ENCODE data around the gene EIF3K. TPM values are rescaled to one million over a fixed set of nuclear protein-coding genes. Genes with fewer than 3 reads are reported as not detected.

Gene EIF3K
- total and polyA plus RNA-seq, 2 of the 8 experiments (the other 6 are each of a cell fraction or from before 2014, with no cell fraction given), result 329 to 937 TPM

- H4K20me1 ChIP-seq (replicated peaks in 1 of 2; ENCODE audit: control insufficient read depth in 1 of 2, insufficient read depth in 2 of 2, low read length in 2 of 2), result peaks cover 2 to 22% of the 10 kb centered on the region in 2 experiments
- H3K9ac ChIP-seq (replicated peaks in 1 of 4; ENCODE audit: extremely low read depth in 1 of 4, low read depth in 3 of 4, low read length in 3 of 4), result no peak overlapping the region
Measured at GRCh38 chr19:38679839-38680238, 60.9 kb downstream of the EIF3K start.

More at GRCh38 chr19:38679839-38680238, 60.9 kb downstream of the EIF3K start:
- Histone ChIP-seq H2BK15ac (ENCODE audit: low read length) (no peak overlapping the region), H3K56ac (replicated peaks; ENCODE audit: insufficient read length, low read depth, low read length) (no peak overlapping the region), H3K4ac (replicated peaks; ENCODE audit: insufficient read length, low read depth, low read length) (no peak overlapping the region), H2BK120ac (replicated peaks; ENCODE audit: low read depth, low read length) (no peak overlapping the region), H4K5ac (ENCODE audit: insufficient read length, low read depth, low read length) (no peak overlapping the region), H3K18ac (ENCODE audit: extremely low read depth, low read length) (no peak overlapping the region), H3K27ac (ENCODE audit: low read depth, low read length) (no peak overlapping the region), H3K4me2 (ENCODE audit: insufficient read depth in 1 of 2, low read depth in 2 of 2, low read length in 2 of 2) (no peak overlapping the region), H3K23me2 (ENCODE audit: low read depth, low read length) (no peaks in the 10 kb centered on the region), H2AFZ (ENCODE audit: low read length) (no peak overlapping the region), H3K79me1 (ENCODE audit: low read depth, low read length) (peaks cover 25% of the 10 kb centered on the region), H2BK20ac (ENCODE audit: low read length) (no peak overlapping the region), H2BK5ac (ENCODE audit: low read depth, low read length) (no peak overlapping the region), H2AK5ac (ENCODE audit: low read depth, low read length) (no peak overlapping the region), H3K9me3 (ENCODE audit: insufficient read depth in 2 of 2, low read depth in 1 of 2, low read length in 1 of 2) (no peaks in the 10 kb centered on the region), H2BK12ac (ENCODE audit: low read depth, low read length) (no peak overlapping the region), H3K79me2 (ENCODE audit: control insufficient read depth in 1 of 2, insufficient read depth in 2 of 2, low read length in 2 of 2) (peaks cover 32 to 90% of the 10 kb centered on the region in 2 experiments), H3K14ac (ENCODE audit: insufficient read length) (no peak overlapping the region), H3K27me3 (replicated peaks in 1 of 4; ENCODE audit: control insufficient read depth in 3 of 4, extremely low read depth in 1 of 4, insufficient read depth in 3 of 4, low read length in 3 of 4) (no peaks in the 10 kb centered on the region), H4K91ac (replicated peaks; ENCODE audit: insufficient read length, low read length) (no peak overlapping the region), H4K8ac (ENCODE audit: extremely low read depth, insufficient read depth, low read length) (no peak overlapping the region), H3K4me1 (replicated peaks in 1 of 4; ENCODE audit: control insufficient read depth in 3 of 4, insufficient read depth in 4 of 4, low read length in 3 of 4) (peaks cover 12 to 34% (median 30%) of the 10 kb centered on the region in 4 experiments), H3K36me3 (ENCODE audit: control insufficient read depth in 2 of 4, insufficient read depth in 4 of 4, low read length in 3 of 4) (no peaks in the 10 kb centered on the region), H3K23ac (ENCODE audit: insufficient read length) (no peak overlapping the region), H3K4me3 (ENCODE audit: extremely low read depth in 1 of 4, insufficient read depth in 2 of 4, low read depth in 3 of 4, low read length in 4 of 4) (no peak overlapping the region)
- TF ChIP-seq SP4 (IDR thresholded peaks at IDR 0.05; ENCODE audit: low read length) (no peak), RAD21 (IDR thresholded peaks at IDR 0.05 in 1 of 2, conservative IDR thresholded peaks at IDR 0.05 in 1 of 2; ENCODE audit: low read depth in 2 of 2, low read length in 2 of 2) (no peak), RXRA (IDR thresholded peaks at IDR 0.05; ENCODE audit: insufficient read depth, low read depth, low read length) (no peak), PHF8 (conservative IDR thresholded peaks at IDR 0.05; ENCODE audit: low read depth, low read length) (no peak), CTCF (IDR thresholded peaks at IDR 0.05; ENCODE audit: control extremely low read depth in 1 of 3, insufficient read depth in 1 of 3, low read depth in 1 of 3, low read length in 3 of 3) (no peak), NRF1 (IDR thresholded peaks at IDR 0.05; ENCODE audit: low read depth, low read length) (no peak)
- TF ChIP-seq, protein P1, sequence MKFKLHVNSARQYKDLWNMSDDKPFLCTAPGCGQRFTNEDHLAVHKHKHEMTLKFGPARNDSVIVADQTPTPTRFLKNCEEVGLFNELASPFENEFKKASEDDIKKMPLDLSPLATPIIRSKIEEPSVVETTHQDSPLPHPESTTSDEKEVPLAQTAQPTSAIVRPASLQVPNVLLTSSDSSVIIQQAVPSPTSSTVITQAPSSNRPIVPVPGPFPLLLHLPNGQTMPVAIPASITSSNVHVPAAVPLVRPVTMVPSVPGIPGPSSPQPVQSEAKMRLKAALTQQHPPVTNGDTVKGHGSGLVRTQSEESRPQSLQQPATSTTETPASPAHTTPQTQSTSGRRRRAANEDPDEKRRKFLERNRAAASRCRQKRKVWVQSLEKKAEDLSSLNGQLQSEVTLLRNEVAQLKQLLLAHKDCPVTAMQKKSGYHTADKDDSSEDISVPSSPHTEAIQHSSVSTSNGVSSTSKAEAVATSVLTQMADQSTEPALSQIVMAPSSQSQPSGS (IDR thresholded peaks at IDR 0.05; ENCODE audit: low read length), result no peak
- FAIRE-seq, result no peak
- ChIA-PET CTCF (ENCODE audit: partially characterized antibody) (interaction anchor here (1.3 kb wide), 1 partner anchor 10 kb away, joined by 3 read pairs; no protein-coding TSS in a partner anchor), POLR2A (ENCODE audit: partially characterized antibody) (interaction anchor here (0.6 to 23.4 kb wide), 5 partner anchors 13 to 250 kb away, joined by 3 to 495 read pairs (median 47); partner anchors contain the start of genes ACTN4 and SARS2)
- DNase-seq (ENCODE audit: low read depth in 1 of 2, low spot score in 2 of 2), result no peak
- WGBS, 2 experiments (ENCODE audit: extremely low coverage in 1 of 2, insufficient coverage in 1 of 2, insufficient read length in 1 of 2, insufficient replicate concordance in 2 of 2, low coverage in 1 of 2, low lambda C conversion rate in 2 of 2, missing lambda C conversion rate in 1 of 2), result 88% methylated on average over 4 of the region's 4 CpGs; no CpG with 5 or more reads in 1 of the 2 experiments

Measured in H1 (cell line).